ENCODE measurements around the gene GAP43. TPM values are rescaled to one million over a fixed set of nuclear protein-coding genes. Genes with fewer than 3 reads are reported as not detected.

The GAP43 gene
- total and polyA plus RNA-seq, 4 donors = 144 to 608 (median 379) TPM

GRCh38 chr3:115704661-115705338, 81.5 kb downstream of the GAP43 start:
- Histone ChIP-seq H3K4me1 (ENCODE audit: control insufficient read depth, insufficient read depth, low read length) (no peaks in the 10 kb centered on the region), H3K36me3 (ENCODE audit: control insufficient read depth, insufficient read depth, low read length) (no peaks in the 10 kb centered on the region), H3K9me3 (ENCODE audit: control insufficient read depth, insufficient read depth, low read length) (no peaks in the 10 kb centered on the region), H3K4me3 (ENCODE audit: low read depth, low read length) (no peak overlapping the region), H3K27ac (ENCODE audit: low read depth, low read length) (no peak overlapping the region), H3K27me3 (ENCODE audit: control insufficient read depth, insufficient read depth, low read length) (no peaks in the 10 kb centered on the region)
- WGBS (ENCODE audit: insufficient coverage) = no CpG with 5 or more reads among the region's 4 CpGs
- no peak for DNase-seq (ENCODE audit: low read depth in 4 of 6, low spot score in 6 of 6)

GRCh38 chr3:115706311-115706829, 83.1 kb downstream of the GAP43 start:
- no peak overlapping the region for H3K4me3 ChIP-seq (ENCODE audit: low read depth, low read length)
- no peaks in the 10 kb centered on the region for H3K9me3 ChIP-seq (ENCODE audit: control insufficient read depth, insufficient read depth, low read length)
- no peaks in the 10 kb centered on the region for H3K36me3 ChIP-seq (ENCODE audit: control insufficient read depth, insufficient read depth, low read length)
- H3K27ac ChIP-seq (ENCODE audit: low read depth, low read length) = no peak overlapping the region
- DNase-seq (ENCODE audit: low read depth in 4 of 6, low spot score in 6 of 6) = no peak
- H3K27me3 ChIP-seq (ENCODE audit: control insufficient read depth, insufficient read depth, low read length) = no peaks in the 10 kb centered on the region
- H3K4me1 ChIP-seq (ENCODE audit: control insufficient read depth, insufficient read depth, low read length) = no peaks in the 10 kb centered on the region
- WGBS (ENCODE audit: insufficient coverage) = 95% methylated on average over 2 of the region's 3 CpGs

- H3K4me1 ChIP-seq (ENCODE audit: control insufficient read depth, insufficient read depth, low read length) = no peaks in the 10 kb centered on the region
- no peak overlapping the region for H3K4me3 ChIP-seq (ENCODE audit: low read depth, low read length)
- DNase-seq (ENCODE audit: low read depth in 4 of 6, low spot score in 6 of 6) = no peak
- no peaks in the 10 kb centered on the region for H3K36me3 ChIP-seq (ENCODE audit: control insufficient read depth, insufficient read depth, low read length)
- no peak overlapping the region for H3K27ac ChIP-seq (ENCODE audit: low read depth, low read length)
- no peaks in the 10 kb centered on the region for H3K9me3 ChIP-seq (ENCODE audit: control insufficient read depth, insufficient read depth, low read length)
- 100% methylated on average over 1 of the region's 2 CpGs for WGBS (ENCODE audit: insufficient coverage)
- H3K27me3 ChIP-seq (ENCODE audit: control insufficient read depth, insufficient read depth, low read length) = no peaks in the 10 kb centered on the region
These were observed 85.2 kb downstream of the GAP43 start for GRCh38 chr3:115708540-115708939.

- WGBS (ENCODE audit: insufficient coverage) = 47% methylated on average over 2 of the region's 3 CpGs
- peak in 2 of 6 donors; percentile 43 to 53 for DNase-seq (ENCODE audit: low read depth in 4 of 6, low spot score in 6 of 6)
- H3K27ac ChIP-seq (ENCODE audit: low read depth, low read length) = no peak overlapping the region
- no peaks in the 10 kb centered on the region for H3K36me3 ChIP-seq (ENCODE audit: control insufficient read depth, insufficient read depth, low read length)
- no peaks in the 10 kb centered on the region for H3K9me3 ChIP-seq (ENCODE audit: control insufficient read depth, insufficient read depth, low read length)
- no peaks in the 10 kb centered on the region for H3K27me3 ChIP-seq (ENCODE audit: control insufficient read depth, insufficient read depth, low read length)
- no peaks in the 10 kb centered on the region for H3K4me1 ChIP-seq (ENCODE audit: control insufficient read depth, insufficient read depth, low read length)
- no peak overlapping the region for H3K4me3 ChIP-seq (ENCODE audit: low read depth, low read length)
These were observed 85.8 kb downstream of the GAP43 start for GRCh38 chr3:115709093-115709492.

- no peak for DNase-seq (ENCODE audit: low read depth in 4 of 6, low spot score in 6 of 6)
- Histone ChIP-seq H3K4me1 (ENCODE audit: control insufficient read depth, insufficient read depth, low read length) (no peaks in the 10 kb centered on the region), H3K9me3 (ENCODE audit: control insufficient read depth, insufficient read depth, low read length) (no peaks in the 10 kb centered on the region), H3K4me3 (ENCODE audit: low read depth, low read length) (no peak overlapping the region), H3K27me3 (ENCODE audit: control insufficient read depth, insufficient read depth, low read length) (no peaks in the 10 kb centered on the region), H3K27ac (ENCODE audit: low read depth, low read length) (no peak overlapping the region), H3K36me3 (ENCODE audit: control insufficient read depth, insufficient read depth, low read length) (no peaks in the 10 kb centered on the region)
- WGBS (ENCODE audit: insufficient coverage) = no CpG with 5 or more reads among the region's 3 CpGs
These were observed 86.6 kb downstream of the GAP43 start for GRCh38 chr3:115709931-115710330.

- no peak overlapping the region for H3K27ac ChIP-seq (ENCODE audit: low read depth, low read length)
- no peaks in the 10 kb centered on the region for H3K27me3 ChIP-seq (ENCODE audit: control insufficient read depth, insufficient read depth, low read length)
- no CpG with 5 or more reads among the region's 2 CpGs for WGBS (ENCODE audit: insufficient coverage)
- no peaks in the 10 kb centered on the region for H3K36me3 ChIP-seq (ENCODE audit: control insufficient read depth, insufficient read depth, low read length)
- no peak overlapping the region for H3K4me3 ChIP-seq (ENCODE audit: low read depth, low read length)
- no peaks in the 10 kb centered on the region for H3K9me3 ChIP-seq (ENCODE audit: control insufficient read depth, insufficient read depth, low read length)
- no peaks in the 10 kb centered on the region for H3K4me1 ChIP-seq (ENCODE audit: control insufficient read depth, insufficient read depth, low read length)
- no peak for DNase-seq (ENCODE audit: low read depth in 4 of 6, low spot score in 6 of 6)
These were observed 87.5 kb downstream of the GAP43 start for GRCh38 chr3:115710799-115711198.

- Histone ChIP-seq H3K9me3 (ENCODE audit: control insufficient read depth, insufficient read depth, low read length) (no peaks in the 10 kb centered on the region), H3K27me3 (ENCODE audit: control insufficient read depth, insufficient read depth, low read length) (no peaks in the 10 kb centered on the region), H3K27ac (ENCODE audit: low read depth, low read length) (no peak overlapping the region), H3K4me3 (ENCODE audit: low read depth, low read length) (no peak overlapping the region), H3K36me3 (ENCODE audit: control insufficient read depth, insufficient read depth, low read length) (no peaks in the 10 kb centered on the region), H3K4me1 (ENCODE audit: control insufficient read depth, insufficient read depth, low read length) (no peaks in the 10 kb centered on the region)
- WGBS (ENCODE audit: insufficient coverage) = no CpG with 5 or more reads among the region's 1 CpG
- no peak for DNase-seq (ENCODE audit: low read depth in 4 of 6, low spot score in 6 of 6)
These were observed 89.6 kb downstream of the GAP43 start for GRCh38 chr3:115712871-115713270.

GRCh38 chr3:115713284-115713683, 90.0 kb downstream of the GAP43 start:
- H3K4me1 ChIP-seq (ENCODE audit: control insufficient read depth, insufficient read depth, low read length) = no peaks in the 10 kb centered on the region
- peak in 4 of 6 donors; percentile 65 to 97 (median 82) for DNase-seq (ENCODE audit: low read depth in 4 of 6, low spot score in 6 of 6)
- no peaks in the 10 kb centered on the region for H3K36me3 ChIP-seq (ENCODE audit: control insufficient read depth, insufficient read depth, low read length)
- no peaks in the 10 kb centered on the region for H3K27me3 ChIP-seq (ENCODE audit: control insufficient read depth, insufficient read depth, low read length)
- WGBS (ENCODE audit: insufficient coverage) = 18% methylated on average over 3 of the region's 5 CpGs
- H3K9me3 ChIP-seq (ENCODE audit: control insufficient read depth, insufficient read depth, low read length) = no peaks in the 10 kb centered on the region
- no peak overlapping the region for H3K4me3 ChIP-seq (ENCODE audit: low read depth, low read length)
- no peak overlapping the region for H3K27ac ChIP-seq (ENCODE audit: low read depth, low read length)

- Histone ChIP-seq H3K4me1 (ENCODE audit: control insufficient read depth, insufficient read depth, low read length) (no peaks in the 10 kb centered on the region), H3K36me3 (ENCODE audit: control insufficient read depth, insufficient read depth, low read length) (no peaks in the 10 kb centered on the region), H3K4me3 (ENCODE audit: low read depth, low read length) (no peak overlapping the region), H3K27me3 (ENCODE audit: control insufficient read depth, insufficient read depth, low read length) (no peaks in the 10 kb centered on the region), H3K27ac (ENCODE audit: low read depth, low read length) (no peak overlapping the region), H3K9me3 (ENCODE audit: control insufficient read depth, insufficient read depth, low read length) (no peaks in the 10 kb centered on the region)
- WGBS (ENCODE audit: insufficient coverage) = 72% methylated on average over 3 of the region's 4 CpGs
- no peak for DNase-seq (ENCODE audit: low read depth in 4 of 6, low spot score in 6 of 6)
These were observed 92.0 kb downstream of the GAP43 start for GRCh38 chr3:115715241-115715745.

GRCh38 chr3:115720983-115721382, 97.7 kb downstream of the GAP43 start:
- no CpG with 5 or more reads among the region's 4 CpGs for WGBS (ENCODE audit: insufficient coverage)
- H3K27me3 ChIP-seq (ENCODE audit: control insufficient read depth, insufficient read depth, low read length) = no peaks in the 10 kb centered on the region
- no peak overlapping the region for H3K4me3 ChIP-seq (ENCODE audit: low read depth, low read length)
- H3K27ac ChIP-seq (ENCODE audit: low read depth, low read length) = no peak overlapping the region
- DNase-seq (ENCODE audit: low read depth in 4 of 6, low spot score in 6 of 6) = peak in 1 of 6 donors; percentile 0
- H3K36me3 ChIP-seq (ENCODE audit: control insufficient read depth, insufficient read depth, low read length) = peaks cover 2% of the 10 kb centered on the region
- H3K9me3 ChIP-seq (ENCODE audit: control insufficient read depth, insufficient read depth, low read length) = no peaks in the 10 kb centered on the region
- H3K4me1 ChIP-seq (ENCODE audit: control insufficient read depth, insufficient read depth, low read length) = no peaks in the 10 kb centered on the region

Data from spinal cord (tissue), 10 donors.